Measurements from ENCODE around the gene SAMD11.
"Not testable (repeated sequence)": the region's sequence is repeated elsewhere in the genome, so short reads cannot be mapped to it uniquely, and the experiment has no call there.

SAMD11 gene

GRCh38 chr1:966135-966703 is 42.5 kb downstream of the SAMD11 start, which contains the start of gene PLEKHN1:
Gene PLEKHN1 (plus strand): TSS chr1:966482. CDS start chr1:966532, 50 bp downstream.
- no peak for DNase-seq

- no peak for DNase-seq
These were observed 43.1 kb downstream of the SAMD11 start for GRCh38 chr1:966704-967300.

GRCh38 chr1:967466-968343 is 44.0 kb downstream of the SAMD11 start:
- DNase-seq: no peak

- DNase-seq: no peak
These were observed 45.6 kb downstream of the SAMD11 start for GRCh38 chr1:969260-969855.

- no peak for DNase-seq
These were observed 46.7 kb downstream of the SAMD11 start for GRCh38 chr1:970242-970972.

- no peak for DNase-seq
These were observed 47.4 kb downstream of the SAMD11 start for GRCh38 chr1:970973-971730.

GRCh38 chr1:971751-972506 is 48.2 kb downstream of the SAMD11 start:
- DNase-seq: no peak

GRCh38 chr1:972726-973458 is 49.2 kb downstream of the SAMD11 start:
- DNase-seq: no peak

- no peak for DNase-seq
These were observed 50.0 kb downstream of the SAMD11 start for GRCh38 chr1:973459-974292.

- DNase-seq: no peak
These were observed 50.5 kb downstream of the SAMD11 start for GRCh38 chr1:974293-974640.

GRCh38 chr1:974687-975328 is 51.1 kb downstream of the SAMD11 start:
- DNase-seq: no peak

GRCh38 chr1:975365-975764 is 51.6 kb downstream of the SAMD11 start:
- no peak for DNase-seq

- peak; percentile 81 for DNase-seq
These were observed 52.4 kb downstream of the SAMD11 start for GRCh38 chr1:975896-976683.

GRCh38 chr1:976791-977190 is 53.1 kb downstream of the SAMD11 start:
- not testable (repeated sequence) for DNase-seq

- no peak for DNase-seq
These were observed 54.5 kb downstream of the SAMD11 start for GRCh38 chr1:978069-978834.

- DNase-seq: no peak
These were observed 55.4 kb downstream of the SAMD11 start for GRCh38 chr1:978835-979743.

GRCh38 chr1:979744-980072 is 56.0 kb downstream of the SAMD11 start:
- DNase-seq: no peak
